Measurements from ENCODE around the gene ARL11.
"Not testable (repeated sequence)": the region's sequence is repeated elsewhere in the genome, so short reads cannot be mapped to it uniquely, and the experiment has no call there.

ARL11 gene

GRCh38 chr13:49627831-49628652 is at the start of gene ARL11:
Gene ARL11, plus strand, starts transcription at chr13:49628507. Its CDS starts 1,941 bp downstream, at chr13:49630448.
- DNase-seq = peak; percentile 45

- no peak for DNase-seq
These were observed 48.8 kb upstream of the ARL11 start for GRCh38 chr13:49579501-49579900.

GRCh38 chr13:49580980-49581680 is 47.2 kb upstream of the ARL11 start:
- no peak for DNase-seq

- DNase-seq = no peak
These were observed 43.5 kb upstream of the ARL11 start for GRCh38 chr13:49584771-49585182.

GRCh38 chr13:49585220-49586157 is 42.8 kb upstream of the ARL11 start, which contains the start of gene RCBTB1:
Gene RCBTB1, minus strand, starts transcription at chr13:49585558. Its CDS starts 18,279 bp downstream, at chr13:49567279.
- peak; percentile 62 for DNase-seq

GRCh38 chr13:49586717-49587116 is 41.6 kb upstream of the ARL11 start:
- no peak for DNase-seq

- DNase-seq = no peak
These were observed 40.9 kb upstream of the ARL11 start for GRCh38 chr13:49587311-49587847.

- not testable (repeated sequence) for DNase-seq
These were observed 37.6 kb upstream of the ARL11 start for GRCh38 chr13:49590714-49591113.

- not testable (repeated sequence) for DNase-seq
These were observed 34.4 kb upstream of the ARL11 start for GRCh38 chr13:49593876-49594275.

- no peak for DNase-seq
These were observed 33.7 kb upstream of the ARL11 start for GRCh38 chr13:49594576-49594975.

- no peak for DNase-seq
These were observed 32.1 kb upstream of the ARL11 start for GRCh38 chr13:49596221-49596620.

GRCh38 chr13:49597043-49597641 is 31.2 kb upstream of the ARL11 start:
- DNase-seq = no peak

GRCh38 chr13:49602005-49602404 is 26.3 kb upstream of the ARL11 start:
- no peak for DNase-seq

- DNase-seq = not testable (repeated sequence)
These were observed 25.7 kb upstream of the ARL11 start for GRCh38 chr13:49602615-49603014.

- DNase-seq = no peak
These were observed 23.7 kb upstream of the ARL11 start for GRCh38 chr13:49604570-49604969.

GRCh38 chr13:49606747-49607648 is 21.3 kb upstream of the ARL11 start:
- peak; percentile 77 for DNase-seq

GRCh38 chr13:49607761-49608160 is 20.5 kb upstream of the ARL11 start:
- no peak for DNase-seq

GRCh38 chr13:49608651-49609331 is 19.5 kb upstream of the ARL11 start:
- DNase-seq = no peak

- no peak for DNase-seq
These were observed 18.1 kb upstream of the ARL11 start for GRCh38 chr13:49610176-49610575.

GRCh38 chr13:49612042-49612441 is 16.3 kb upstream of the ARL11 start:
- not testable (repeated sequence) for DNase-seq

Measured in activated CD4-positive, alpha-beta T cell treated with anti-CD3 and anti-CD28 coated beads, Interleukin-2, amount 50 U/mL, for 1 hour (primary cell).